GM18868 (cell line): ENCODE data around the gene STARD10.
"Not testable (repeated sequence)": the region's sequence is repeated elsewhere in the genome, so short reads cannot be mapped to it uniquely, and the experiment has no call there.

Experiments used
- ATAC-seq: cut with Tn5 transposase; IDR thresholded peaks from one replicate; pipeline ENCODE4 v1.9.1; 2021; ENCODE audit warnings: mild to moderate bottlenecking, moderate library complexity; ENCODE audit not compliant: unreplicated experiment

Gene STARD10, protein sequence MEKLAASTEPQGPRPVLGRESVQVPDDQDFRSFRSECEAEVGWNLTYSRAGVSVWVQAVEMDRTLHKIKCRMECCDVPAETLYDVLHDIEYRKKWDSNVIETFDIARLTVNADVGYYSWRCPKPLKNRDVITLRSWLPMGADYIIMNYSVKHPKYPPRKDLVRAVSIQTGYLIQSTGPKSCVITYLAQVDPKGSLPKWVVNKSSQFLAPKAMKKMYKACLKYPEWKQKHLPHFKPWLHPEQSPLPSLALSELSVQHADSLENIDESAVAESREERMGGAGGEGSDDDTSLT

DNA sequence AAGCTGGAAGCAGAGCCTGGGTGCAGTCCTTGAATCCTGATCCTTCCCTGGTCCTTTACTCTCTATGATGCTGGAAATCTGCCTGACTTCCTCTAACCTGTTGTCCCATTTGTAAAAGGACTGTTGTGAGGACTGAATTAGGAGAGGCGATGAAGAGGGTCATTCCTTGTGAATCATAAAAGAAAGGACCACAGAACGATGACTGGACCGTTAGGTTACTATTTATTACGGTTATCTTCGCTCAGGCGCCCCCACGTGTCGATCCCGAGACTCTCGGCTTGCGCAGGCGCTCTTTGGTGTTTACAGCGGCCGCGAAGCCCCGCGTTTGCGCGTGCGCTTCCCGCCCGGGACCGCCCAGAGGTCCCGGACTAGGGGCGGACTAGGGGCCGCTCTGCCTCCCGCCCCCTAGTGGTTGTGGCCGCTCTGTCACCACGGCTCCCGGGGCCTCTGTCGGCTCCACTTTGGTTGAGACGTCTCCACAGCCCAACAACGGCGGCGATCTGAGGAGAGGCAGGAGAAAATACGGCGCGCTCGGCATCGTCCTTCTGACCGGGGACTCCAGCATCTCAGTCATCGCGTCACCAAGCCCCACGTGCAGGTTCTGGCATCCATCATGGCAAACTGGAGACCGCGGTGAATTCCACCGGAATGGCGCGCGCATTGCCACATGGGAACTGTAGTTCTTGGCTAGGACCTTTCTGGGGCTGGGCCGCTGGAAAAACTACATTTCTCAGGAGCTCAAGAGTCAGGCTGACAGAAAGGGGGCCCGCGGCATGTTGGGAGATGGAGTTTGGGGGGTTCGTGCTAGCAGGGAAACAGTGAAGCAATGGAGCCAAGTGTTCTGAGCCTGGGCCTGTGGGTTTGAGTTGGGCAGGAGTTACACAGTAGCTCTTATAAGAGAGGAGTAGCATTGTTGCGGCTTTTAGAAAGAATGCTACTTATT, at the start of gene STARD10:
Gene STARD10, minus strand, starts transcription at position 623 of the 943 bp plus-strand sequence. CDS start 12,866 bp downstream, outside the sequence.
- ATAC-seq = peak; percentile 88

DNA sequence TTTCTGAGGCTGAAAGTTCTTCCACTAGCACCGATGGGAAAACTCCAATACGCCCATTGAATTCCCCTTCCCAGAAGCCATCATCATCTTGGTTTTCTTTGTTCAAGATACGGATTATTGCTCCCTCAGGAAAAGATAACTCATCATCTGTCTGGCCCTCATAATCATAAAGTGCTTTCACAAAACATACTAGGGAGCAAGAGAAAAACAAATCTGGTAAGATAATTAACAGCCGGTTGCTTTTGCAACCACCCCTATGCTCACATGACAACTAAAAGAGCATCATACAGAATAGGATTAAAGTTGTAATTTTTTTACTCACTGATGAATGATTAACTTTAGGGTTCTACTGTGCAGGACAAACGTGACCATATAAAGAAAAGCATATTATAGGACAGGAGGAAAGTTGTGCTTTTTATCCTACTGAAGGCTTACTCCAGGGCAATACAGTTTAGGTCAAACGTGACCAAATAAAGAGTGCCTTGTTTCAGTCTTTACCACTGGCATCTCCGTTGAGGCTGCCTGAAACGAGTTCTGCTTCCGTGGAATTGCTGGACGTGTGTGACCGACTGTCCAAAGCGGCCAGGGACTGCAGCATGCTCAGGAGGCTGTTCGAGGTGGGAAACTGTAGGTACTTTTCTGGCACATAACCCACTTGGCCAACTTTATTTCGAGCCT, 48.9 kb upstream of the STARD10 start:
- ATAC-seq = no peak

DNA sequence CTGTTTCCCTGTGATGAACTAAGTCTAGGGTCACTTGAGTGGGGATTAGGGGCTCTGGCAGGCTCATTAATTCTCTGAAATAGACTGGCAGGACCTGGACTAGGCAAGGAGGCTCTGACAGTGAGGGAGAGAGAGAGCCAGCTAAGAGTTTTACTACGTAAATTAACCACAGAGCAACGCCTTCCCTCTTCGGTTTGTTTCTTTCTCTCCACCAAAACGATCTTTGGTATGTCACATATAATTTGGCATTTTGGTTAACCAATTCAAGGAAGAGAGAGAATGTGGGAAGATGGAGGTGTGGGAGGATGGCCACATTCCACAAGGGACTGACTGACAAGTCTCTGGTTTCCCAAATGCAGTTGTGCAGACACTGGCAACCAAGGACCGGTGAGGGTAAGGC, 48.3 kb upstream of the STARD10 start:
- ATAC-seq = no peak

DNA sequence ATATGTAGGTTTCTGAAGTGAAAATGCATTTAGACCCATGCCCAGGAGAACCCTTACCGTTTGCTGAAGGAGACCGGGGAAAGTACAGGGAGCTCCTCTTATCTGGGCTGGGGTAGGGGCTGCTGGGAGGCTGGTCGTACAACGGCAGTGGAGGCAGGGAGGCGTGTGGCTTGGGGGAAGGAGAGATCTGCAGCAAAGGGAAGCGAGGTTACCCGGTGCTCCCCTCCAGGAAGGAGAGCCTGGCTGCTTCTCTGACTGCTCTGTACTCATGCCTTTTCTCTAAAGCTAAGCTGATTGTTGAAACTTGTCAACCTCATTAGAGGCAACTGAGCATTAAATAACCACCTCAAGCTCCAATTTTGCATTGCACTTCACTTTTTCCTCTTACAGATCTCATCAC, 47.5 kb upstream of the STARD10 start:
- no peak for ATAC-seq

DNA sequence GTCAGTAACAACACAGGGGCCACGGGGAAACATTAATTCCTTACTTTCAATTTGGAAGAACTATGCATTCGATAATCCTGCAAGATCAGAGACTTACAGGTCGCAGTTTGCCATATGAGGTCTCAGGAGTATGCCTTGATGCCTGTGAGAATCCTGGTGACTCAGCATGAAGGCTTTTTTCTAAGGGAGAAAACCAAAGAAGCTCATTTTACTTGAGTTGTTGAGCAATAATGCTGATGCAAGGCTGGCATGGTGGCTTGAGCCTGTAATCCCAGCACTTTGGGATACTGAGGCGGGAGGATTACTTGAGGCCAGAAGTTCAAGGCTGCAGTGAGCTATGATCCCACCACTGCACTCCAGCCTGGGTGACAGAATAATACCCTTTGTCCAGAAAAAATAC, 46.9 kb upstream of the STARD10 start:
- no peak for ATAC-seq

DNA sequence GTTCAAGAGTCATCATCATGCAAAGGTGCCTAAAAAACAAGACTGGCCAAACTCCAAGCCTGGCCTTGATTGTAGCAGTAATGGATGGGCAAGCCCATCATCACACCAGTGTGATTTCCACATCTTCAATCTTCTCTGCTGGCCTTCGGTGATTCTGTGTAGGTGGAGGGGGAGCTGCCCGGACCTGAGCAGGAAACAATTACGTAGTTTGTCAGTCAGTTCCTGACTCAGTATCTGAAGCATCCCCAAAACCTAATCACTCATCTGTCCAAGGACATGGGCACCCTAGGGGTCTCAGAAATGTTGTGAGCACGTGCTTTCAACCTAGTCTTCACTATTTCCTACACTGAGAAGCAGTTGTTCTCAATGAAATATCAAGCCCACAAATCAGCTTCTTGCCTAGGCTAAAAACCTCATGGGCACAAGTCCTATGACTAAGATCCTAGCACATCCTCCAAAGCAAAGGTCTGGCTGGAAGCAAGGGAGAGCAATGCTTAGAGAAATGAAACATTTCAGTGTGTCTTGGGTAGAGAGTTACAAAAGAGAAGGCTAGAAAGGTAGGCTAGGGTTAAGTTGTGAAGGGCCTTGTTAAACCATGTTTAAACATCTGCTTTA, 45.0 kb upstream of the STARD10 start:
- no peak for ATAC-seq

DNA sequence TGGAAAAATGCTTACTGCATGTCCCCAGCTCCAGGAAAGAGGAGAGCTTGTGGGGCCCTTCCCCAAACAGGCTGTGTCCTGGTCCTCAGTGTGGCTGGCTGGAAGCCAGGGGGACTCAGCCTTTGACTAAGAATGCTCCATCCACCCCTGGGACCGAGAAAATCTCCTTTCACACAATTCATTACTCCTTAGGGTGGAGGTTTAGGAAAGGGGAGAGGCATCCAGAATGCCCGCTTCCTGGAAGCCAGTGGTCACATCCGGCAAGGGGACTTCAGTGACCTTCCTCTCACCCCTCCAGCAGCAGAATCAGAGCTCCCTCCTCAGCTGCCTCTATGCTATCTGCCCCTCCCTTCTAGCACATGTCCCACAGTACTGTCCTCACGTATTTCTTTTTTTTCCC, 42.3 kb upstream of the STARD10 start:
- no peak for ATAC-seq

DNA sequence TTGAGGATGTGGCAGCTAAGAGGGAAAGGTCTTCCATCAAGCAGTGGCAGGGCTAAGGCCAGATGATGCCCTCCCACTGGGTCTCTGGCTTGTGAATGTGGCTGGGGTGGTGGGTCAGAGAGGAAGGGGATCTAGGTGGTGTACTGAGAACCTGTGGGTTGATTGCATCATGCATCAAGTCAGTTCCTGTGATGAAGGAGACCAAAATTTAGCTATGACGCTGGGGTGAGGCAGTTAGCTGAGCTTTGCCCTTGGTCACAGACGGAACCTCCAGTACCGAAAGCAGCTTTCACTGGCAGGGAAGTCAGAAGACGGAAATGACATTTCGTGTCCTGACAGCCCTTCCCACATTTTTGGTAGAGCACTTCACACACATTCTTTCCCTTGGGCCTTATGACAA, 41.1 kb upstream of the STARD10 start:
- no peak for ATAC-seq

DNA sequence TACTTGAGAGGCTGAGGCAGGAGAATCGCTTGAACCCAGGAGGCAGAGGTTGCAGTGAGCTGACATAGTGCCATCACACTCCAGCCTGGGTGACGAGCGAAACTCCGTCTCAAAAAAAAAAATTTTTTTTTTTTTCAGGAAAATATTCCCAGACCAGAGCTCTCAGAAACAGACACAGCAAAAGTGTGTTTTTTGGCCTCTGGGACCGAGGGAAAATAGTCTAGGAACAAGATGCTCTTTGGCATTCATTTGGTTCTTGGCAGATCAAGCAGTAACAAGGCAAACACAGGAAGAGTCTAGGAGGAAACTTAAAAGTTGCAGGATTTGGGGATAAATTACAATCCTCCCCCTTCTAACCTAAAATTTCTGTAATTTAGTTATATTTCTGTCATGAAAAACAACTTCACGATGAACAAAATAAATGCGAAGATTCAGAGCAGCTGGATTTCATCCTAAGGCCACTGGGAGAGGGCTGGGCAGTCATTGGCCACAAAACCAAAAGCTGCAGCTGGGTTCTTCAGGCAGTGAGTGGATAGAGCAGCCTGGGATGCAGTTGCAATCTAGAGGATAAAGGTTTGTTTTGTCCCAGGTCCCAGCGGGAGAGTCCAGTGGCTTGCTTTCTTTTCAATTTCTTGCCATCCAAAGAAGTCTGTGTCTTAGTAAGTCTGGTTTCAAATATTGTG, 40.1 kb upstream of the STARD10 start:
- no peak for ATAC-seq

DNA sequence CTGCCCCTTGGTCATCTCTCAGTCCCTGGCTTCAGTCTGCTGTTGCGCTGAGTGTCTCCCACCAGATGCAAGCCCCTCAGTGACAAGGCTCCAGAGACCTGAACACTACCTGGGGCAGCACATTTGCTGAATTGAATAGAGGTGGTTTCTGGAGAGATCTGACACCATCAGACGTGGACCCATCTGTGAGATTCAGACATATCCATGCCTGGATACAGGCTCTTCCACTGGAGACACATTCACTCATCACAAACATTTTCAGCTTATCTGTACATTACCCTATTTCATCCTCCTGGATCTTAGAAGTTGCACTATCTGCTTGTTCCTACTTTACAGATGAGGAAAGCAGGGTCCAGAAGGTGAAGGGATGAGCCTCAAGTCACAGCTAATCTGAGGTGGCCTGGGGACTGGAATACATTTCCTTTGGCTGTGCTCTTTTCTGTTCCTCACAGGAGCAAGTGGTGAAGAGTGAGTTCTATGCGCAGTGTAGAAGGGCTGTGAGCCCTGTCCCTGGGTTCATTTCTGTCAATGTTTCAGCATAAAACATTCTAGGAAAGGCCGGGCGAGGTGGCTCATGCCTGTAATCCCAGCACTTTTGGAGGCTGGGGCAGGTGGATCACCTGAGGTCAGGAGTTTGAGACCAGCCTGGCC, 39.4 kb upstream of the STARD10 start:
- no peak for ATAC-seq

DNA sequence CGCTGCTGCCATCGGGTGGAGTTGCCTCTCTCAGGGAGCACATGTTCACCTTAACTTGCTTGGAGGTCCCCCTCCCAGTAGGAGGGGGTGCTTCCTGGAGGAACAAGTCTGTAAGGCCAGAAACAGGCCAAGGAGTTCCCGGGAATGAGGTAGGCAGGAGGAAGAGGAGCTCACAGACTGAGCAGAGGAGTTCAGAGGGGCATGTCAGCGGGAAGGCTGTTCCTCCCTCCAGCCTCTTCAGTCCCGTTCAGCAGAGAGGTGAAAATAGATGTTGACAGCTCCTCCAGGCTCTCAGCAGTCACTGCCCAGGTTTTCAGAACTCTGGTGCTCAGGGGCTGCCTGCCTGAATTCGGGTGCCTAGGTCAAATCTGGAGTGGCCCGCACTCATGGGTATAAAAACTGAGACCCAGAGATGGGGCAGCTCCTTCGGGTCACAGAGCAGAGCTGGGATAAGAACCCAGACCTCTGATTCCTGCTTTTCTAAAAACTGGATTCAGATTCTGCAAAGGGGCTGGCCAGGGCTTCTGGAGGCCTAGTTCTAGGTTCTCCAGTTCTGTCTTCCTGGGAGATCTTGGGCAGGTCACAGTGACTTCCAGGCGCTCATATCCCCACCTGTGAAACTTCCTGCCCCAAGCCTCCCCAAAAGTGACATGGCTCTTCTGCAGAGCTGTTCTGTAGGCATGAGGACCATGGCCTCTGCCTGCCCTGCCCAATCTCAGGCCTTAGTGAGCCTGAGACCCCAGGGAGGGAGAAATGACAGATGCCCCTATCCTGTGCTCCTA, 38.6 kb upstream of the STARD10 start:
- no peak for ATAC-seq

DNA sequence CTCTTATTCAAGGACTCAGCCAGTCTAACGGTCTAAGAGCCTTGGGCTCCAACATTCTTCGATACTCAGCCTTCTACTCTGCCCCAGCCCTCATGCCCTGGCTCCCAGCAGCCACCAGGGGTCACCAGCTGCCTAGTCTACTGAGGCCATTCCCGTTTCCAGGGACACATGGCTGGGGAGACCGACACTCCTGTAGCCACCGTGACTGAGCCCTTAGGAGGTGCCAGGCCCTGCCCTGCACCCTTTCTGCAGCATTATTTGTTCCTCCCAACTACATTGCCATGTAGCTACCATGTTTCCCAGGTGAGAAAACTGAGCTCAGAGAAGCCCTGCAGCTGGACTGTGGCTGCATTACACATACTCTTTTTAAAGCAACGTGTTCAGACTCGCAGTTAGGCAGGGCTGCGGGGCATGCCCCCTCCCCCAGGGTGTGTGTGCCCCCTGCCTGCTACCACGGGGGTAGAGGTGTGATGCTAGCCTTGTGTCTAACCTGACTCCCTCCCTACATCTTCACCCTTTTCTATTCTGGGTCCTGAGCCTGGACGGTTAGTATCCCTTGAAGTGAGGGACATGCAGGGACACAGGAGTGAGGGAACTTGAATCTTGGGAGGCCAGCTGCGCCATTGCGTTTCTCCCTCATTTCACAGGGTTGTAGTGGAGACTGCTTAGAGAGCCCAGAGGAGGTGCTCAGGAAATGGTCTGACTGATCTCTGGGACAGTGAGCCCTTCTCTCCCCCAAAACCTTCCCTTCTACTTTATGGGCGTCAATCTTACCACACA, 37.9 kb upstream of the STARD10 start:
- no peak for ATAC-seq

DNA sequence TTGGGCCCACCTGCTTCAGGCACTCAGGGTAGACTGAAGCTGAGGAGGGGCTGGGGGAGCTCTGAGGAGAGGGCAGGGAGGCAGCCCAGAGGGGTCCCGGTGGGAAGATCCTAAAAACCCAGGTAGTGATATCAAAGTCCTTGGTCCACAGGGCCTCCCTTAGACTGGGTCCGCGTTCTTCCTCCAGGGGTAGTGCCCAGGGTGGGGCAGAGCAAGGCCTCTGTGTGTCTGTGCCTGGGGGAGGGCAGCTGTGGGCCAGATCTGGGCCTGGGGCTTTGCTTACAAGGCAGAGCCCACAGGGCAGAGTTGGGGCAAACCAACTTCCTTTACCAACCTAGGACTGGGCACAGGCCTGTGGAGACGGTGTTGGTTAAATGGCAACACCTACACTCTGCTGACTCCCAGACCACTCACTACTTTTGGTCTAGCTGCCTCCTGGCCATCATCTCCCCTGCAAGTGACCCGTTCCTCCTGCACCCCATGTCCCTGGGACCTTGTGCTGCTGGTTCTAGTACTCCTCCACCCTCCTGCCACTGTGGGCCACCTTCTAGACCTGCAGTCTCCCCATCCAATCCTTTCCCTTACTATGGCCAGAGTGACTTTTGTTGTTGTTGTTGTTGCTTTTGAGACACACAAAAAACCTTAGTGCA, 36.2 kb upstream of the STARD10 start:
- no peak for ATAC-seq

DNA sequence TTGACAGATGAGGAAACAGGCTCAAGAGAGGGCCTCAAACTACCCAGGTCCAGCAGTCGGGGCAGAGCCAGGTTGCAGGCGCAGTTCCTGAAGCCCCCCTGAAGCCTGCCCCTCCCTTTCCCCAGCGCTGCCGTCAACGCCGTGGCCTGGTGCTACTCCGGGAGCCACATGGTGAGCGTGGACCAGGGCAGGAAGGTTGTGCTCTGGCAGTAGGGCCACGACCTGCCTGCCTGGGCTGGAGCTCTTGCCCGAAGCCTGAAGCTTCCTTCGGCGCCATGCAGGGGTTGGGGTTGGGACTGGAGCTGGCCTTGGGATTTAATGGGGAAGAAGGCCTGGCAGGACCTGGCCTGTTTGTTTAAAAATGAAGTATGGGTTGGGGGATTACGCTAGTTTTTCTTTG, 35.3 kb upstream of the STARD10 start:
- ATAC-seq = no peak

DNA sequence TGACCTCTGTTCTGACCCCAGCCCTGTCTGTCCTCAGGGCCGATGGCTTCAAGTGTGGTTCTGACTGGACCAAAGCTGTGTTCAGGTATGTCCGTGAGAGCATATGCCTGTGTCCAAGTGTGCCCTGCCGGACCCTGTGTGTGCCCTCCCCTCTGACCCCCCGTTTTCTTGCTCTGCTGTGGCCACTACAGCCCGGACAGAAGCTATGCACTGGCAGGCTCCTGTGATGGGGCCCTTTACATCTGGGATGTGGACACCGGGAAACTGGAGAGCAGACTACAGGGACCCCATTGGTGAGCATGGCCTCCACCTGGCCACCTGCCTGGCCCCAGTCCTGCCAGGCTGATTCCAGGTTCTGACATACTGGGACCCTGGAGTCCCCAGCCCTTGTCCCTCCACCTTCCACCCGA, 34.9 kb upstream of the STARD10 start:
- ATAC-seq = no peak

DNA sequence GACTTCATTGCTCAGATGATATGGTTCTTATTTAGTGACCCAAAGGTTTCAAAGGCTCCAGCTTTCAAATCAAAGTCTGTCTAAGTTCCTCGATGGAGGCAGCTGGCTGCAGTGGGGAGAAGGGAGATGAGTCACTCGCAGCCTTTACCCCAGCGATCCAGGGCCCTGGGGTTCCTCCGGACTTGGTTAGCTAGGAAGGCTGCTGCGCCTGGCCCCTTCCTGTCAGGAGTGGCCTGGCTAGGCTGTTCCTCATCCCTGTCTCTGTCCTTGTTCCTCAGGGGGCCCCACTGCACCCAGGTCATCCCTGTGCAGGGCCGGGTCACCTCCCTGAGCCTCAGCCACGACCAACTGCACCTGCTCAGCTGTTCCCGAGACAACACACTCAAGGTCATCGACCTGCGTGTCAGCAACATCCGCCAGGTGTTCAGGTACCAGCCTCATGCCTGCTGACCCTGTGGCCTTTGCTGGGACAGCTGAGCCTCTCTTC, 34.3 kb upstream of the STARD10 start:
- ATAC-seq = no peak

DNA sequence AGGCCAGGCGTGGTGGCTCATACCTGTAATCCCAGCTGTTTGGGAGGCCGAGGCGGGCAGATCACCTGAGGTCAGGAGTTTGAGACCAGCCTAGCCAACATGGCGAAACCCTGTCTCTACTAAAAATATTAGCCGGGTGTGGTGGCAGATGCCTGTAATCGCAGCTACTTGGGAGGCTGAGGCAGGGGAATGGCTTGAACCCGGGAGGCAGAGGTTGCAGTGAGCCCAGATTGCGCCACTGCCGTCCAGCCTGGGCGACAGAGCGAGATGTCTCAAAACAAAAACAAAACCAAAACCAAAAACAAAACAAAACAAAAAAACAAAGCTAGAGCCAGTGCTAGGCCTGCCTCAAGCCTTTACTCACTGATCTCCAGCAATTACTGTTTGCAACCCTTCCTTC, 33.8 kb upstream of the STARD10 start:
- not testable (repeated sequence) for ATAC-seq

DNA sequence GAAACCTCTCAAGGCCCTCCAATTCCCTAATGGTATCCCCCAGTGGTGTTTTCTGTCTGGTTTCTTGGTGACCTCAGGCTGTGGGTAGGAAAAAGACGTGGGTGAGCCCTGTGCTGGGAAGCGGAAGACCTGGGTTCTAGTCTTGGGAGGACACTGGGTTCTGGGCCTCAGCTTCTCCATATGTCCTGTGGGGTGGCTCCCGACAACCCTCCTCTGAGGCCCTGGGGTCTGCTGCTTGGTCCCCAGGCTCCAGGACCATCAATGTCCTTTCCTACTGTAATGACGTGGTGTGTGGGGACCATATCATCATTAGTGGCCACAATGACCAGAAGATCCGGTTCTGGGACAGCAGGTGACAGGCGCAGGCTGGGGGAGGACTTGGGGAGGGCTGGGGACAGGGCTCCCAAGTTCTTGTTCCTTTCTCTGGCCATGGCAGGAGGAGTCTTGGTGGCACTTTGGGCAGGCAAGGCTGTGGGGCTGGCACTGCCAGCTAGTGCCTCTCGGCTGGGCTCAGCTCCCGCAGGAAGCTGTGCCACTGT, 33.2 kb upstream of the STARD10 start:
- no peak for ATAC-seq
